Type B pancreatic cell (in vitro differentiated cells): ENCODE results near the gene KRT1. TPM values are rescaled to one million over a fixed set of nuclear protein-coding genes. Genes with fewer than 3 reads are reported as not detected.

Experiments
- DNase-seq: peaks from one replicate; pipeline ENCODE4 v3.0.0; 2021; ENCODE audit warnings: mixed read lengths; ENCODE audit not compliant: unreplicated experiment; ENCODE audit errors: extremely low spot score
- H3K27ac Mint-ChIP-seq: 2 replicates; pipeline ENCODE4 v1.8.0; 2021; ENCODE audit warnings: mild to moderate bottlenecking, mixed read lengths
- H3K27me3 Mint-ChIP-seq: 2 replicates; pipeline ENCODE4 v1.8.0; 2021; ENCODE audit warnings: mixed read lengths
- H3K36me3 Mint-ChIP-seq: 2 replicates; pipeline ENCODE4 v1.8.0; 2021; ENCODE audit warnings: mixed read lengths
- H3K4me1 Mint-ChIP-seq: one replicate; pipeline ENCODE4 v1.8.0; 2021; ENCODE audit warnings: mixed read lengths; ENCODE audit not compliant: unreplicated experiment
- H3K4me3 Mint-ChIP-seq: 2 replicates; pipeline ENCODE4 v1.8.0; 2021; ENCODE audit warnings: mild to moderate bottlenecking, mixed read lengths
- H3K9me3 Mint-ChIP-seq: 2 replicates; pipeline ENCODE4 v1.8.0; 2021; ENCODE audit warnings: mixed read lengths
- total RNA-seq: library from RNA; stranded (reverse); gene quantifications from 2 replicates; pipeline ENCODE4 v1.2.1, GENCODE V29; 2021; ENCODE audit warnings: low replicate concordance
- TF ChIP-seq, protein P1 (sequence below): fragments of 200-600 bp; sonication (generic); conservative IDR thresholded peaks from 2 replicates; pipeline ENCODE4 v1.5.0; 2021; ENCODE audit warnings: antibody characterized with exemption, mild to moderate bottlenecking

Gene KRT1
- total RNA-seq, 1 donor from 2014 or later: 269 TPM

- H3K4me1 Mint-ChIP-seq: peaks cover 13% of the 10 kb centered on the region
- no peaks in the 10 kb centered on the region for H3K9me3 Mint-ChIP-seq
- TF ChIP-seq, protein P1, sequence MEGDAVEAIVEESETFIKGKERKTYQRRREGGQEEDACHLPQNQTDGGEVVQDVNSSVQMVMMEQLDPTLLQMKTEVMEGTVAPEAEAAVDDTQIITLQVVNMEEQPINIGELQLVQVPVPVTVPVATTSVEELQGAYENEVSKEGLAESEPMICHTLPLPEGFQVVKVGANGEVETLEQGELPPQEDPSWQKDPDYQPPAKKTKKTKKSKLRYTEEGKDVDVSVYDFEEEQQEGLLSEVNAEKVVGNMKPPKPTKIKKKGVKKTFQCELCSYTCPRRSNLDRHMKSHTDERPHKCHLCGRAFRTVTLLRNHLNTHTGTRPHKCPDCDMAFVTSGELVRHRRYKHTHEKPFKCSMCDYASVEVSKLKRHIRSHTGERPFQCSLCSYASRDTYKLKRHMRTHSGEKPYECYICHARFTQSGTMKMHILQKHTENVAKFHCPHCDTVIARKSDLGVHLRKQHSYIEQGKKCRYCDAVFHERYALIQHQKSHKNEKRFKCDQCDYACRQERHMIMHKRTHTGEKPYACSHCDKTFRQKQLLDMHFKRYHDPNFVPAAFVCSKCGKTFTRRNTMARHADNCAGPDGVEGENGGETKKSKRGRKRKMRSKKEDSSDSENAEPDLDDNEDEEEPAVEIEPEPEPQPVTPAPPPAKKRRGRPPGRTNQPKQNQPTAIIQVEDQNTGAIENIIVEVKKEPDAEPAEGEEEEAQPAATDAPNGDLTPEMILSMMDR: no peak
- no peaks in the 10 kb centered on the region for H3K36me3 Mint-ChIP-seq
- DNase-seq: no peak
- no peak overlapping the region for H3K27ac Mint-ChIP-seq
- peaks cover 76% of the 10 kb centered on the region for H3K27me3 Mint-ChIP-seq
- H3K4me3 Mint-ChIP-seq: peak overlapping the region; percentile 17
Observed at GRCh38 chr12:52689936-52690335, 9.7 kb upstream of the KRT1 start.

DNA sequence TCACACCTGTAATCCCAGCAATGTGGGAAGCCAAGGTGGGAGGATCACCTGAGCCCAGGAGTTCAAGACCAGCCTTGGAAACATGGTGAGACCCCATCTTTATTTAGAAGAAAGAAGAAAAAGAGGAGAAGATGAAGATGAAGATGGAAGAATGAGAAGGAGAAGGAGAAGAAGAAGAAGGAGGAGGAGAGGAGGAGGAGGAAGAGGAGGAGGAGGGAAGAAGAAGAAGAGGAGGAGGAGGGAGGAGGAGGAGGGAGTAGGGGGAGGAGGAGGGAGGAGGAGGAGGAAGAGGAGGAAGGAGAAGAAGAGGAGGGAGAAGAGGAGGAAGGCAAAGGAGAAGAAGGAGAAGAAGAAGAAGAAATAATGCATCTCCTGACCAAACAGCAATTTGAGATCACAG lies 9.0 kb upstream of the KRT1 start:
- TF ChIP-seq, protein P1: no peak
- no peak overlapping the region for H3K27ac Mint-ChIP-seq
- no peak for DNase-seq
- H3K9me3 Mint-ChIP-seq: no peaks in the 10 kb centered on the region
- H3K4me3 Mint-ChIP-seq: no peak overlapping the region
- peaks cover 75% of the 10 kb centered on the region for H3K27me3 Mint-ChIP-seq
- H3K36me3 Mint-ChIP-seq: no peaks in the 10 kb centered on the region
- peaks cover 13% of the 10 kb centered on the region for H3K4me1 Mint-ChIP-seq

DNA sequence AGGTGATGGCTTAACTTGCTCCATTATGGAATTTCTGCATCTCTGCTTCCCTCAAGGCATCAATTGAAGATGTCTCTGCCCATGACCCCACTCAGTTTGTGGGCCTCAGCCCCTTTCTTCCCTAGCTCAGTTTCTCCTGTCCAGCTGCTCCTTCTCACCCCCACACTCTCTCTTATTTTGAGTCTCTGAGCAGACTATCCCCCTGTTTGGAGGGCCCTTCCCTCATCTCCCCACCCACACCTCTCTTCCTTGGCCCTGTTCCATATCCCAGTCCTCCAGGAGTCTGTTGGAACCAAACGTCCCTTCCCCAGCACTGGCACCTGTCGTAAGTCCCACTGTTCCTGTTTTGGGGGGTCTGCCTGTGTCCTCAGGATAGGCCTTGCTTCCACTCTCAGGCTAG lies 8.3 kb upstream of the KRT1 start:
- Mint-ChIP-seq H3K4me3 (no peak overlapping the region), H3K36me3 (no peaks in the 10 kb centered on the region), H3K27ac (no peak overlapping the region), H3K9me3 (no peaks in the 10 kb centered on the region), H3K4me1 (peaks cover 13% of the 10 kb centered on the region), H3K27me3 (peaks cover 73% of the 10 kb centered on the region)
- TF ChIP-seq, protein P1: no peak
- no peak for DNase-seq

GRCh38 chr12:52687497-52688385 lies 7.5 kb upstream of the KRT1 start:
- Mint-ChIP-seq H3K36me3 (no peaks in the 10 kb centered on the region), H3K27me3 (peaks cover 69% of the 10 kb centered on the region), H3K27ac (peak overlapping the region; percentile 54), H3K4me3 (no peak overlapping the region), H3K4me1 (peaks cover 13% of the 10 kb centered on the region), H3K9me3 (no peaks in the 10 kb centered on the region)
- no peak for DNase-seq
- TF ChIP-seq, protein P1: no peak

DNA sequence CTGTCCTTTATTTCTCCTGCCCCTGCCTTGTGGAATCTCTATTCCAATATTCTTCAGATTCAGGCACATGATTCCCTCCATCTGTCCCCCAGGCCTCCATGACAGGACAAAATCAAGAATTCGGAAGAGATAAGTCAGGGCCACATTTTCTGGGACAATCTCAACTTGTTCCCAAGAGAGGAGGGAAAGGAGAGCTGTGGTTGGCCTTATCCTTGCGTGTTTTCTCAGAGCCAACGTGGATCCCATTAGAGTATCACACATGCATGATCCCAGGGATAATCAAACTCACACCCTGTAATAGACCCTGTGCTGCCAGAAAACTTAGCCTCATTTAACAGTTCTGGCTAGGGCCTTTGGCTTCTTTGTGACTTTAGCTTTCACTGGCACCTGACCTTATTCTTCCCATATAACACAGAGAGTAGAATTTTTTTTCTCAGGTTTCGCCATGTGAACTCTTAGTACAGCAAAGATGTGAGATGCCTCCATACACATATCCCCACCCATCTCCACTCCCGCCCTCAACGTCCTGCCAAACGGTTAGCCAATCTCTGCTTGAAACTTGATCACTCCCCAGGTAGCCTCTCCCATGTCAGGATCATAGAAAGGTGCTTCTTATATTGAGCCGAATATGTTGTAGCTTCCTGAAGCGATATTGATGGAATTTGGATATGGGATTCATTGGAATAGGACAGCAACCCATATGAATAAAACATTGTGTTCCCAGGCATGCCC lies 6.7 kb upstream of the KRT1 start:
- H3K4me3 Mint-ChIP-seq: no peak overlapping the region
- DNase-seq: no peak
- no peaks in the 10 kb centered on the region for H3K36me3 Mint-ChIP-seq
- H3K27ac Mint-ChIP-seq: no peak overlapping the region
- TF ChIP-seq, protein P1: no peak
- no peaks in the 10 kb centered on the region for H3K9me3 Mint-ChIP-seq
- peaks cover 13% of the 10 kb centered on the region for H3K4me1 Mint-ChIP-seq
- peaks cover 61% of the 10 kb centered on the region for H3K27me3 Mint-ChIP-seq
